GOT3 (cell line): Measurements from ENCODE around the gene TDRD6.
"Not testable (repeated sequence)": the region's sequence is repeated elsewhere in the genome, so short reads cannot be mapped to it uniquely, and the experiment has no call there.

Source experiments
- DNase-seq: peaks from one replicate; lab custom pipeline; 2025; ENCODE audit warnings: mixed read lengths; lab: John Stamatoyannopoulos, UW

TDRD6 gene, protein sequence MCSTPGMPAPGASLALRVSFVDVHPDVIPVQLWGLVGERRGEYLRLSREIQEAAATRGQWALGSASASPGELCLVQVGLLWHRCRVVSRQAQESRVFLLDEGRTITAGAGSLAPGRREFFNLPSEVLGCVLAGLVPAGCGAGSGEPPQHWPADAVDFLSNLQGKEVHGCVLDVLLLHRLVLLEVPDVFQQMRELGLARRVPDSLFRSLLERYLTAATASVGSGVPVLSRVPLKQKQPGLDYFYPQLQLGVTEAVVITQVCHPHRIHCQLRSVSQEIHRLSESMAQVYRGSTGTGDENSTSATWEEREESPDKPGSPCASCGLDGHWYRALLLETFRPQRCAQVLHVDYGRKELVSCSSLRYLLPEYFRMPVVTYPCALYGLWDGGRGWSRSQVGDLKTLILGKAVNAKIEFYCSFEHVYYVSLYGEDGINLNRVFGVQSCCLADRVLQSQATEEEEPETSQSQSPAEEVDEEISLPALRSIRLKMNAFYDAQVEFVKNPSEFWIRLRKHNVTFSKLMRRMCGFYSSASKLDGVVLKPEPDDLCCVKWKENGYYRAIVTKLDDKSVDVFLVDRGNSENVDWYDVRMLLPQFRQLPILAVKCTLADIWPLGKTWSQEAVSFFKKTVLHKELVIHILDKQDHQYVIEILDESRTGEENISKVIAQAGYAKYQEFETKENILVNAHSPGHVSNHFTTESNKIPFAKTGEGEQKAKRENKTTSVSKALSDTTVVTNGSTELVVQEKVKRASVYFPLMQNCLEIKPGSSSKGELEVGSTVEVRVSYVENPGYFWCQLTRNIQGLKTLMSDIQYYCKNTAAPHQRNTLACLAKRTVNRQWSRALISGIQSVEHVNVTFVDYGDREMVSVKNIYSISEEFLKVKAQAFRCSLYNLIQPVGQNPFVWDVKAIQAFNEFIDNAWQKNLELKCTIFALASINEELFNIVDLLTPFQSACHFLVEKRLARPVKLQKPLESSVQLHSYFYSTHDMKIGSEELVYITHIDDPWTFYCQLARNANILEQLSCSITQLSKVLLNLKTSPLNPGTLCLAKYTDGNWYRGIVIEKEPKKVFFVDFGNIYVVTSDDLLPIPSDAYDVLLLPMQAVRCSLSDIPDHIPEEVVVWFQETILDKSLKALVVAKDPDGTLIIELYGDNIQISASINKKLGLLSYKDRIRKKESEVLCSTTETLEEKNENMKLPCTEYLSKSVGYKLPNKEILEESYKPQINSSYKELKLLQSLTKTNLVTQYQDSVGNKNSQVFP (N-terminal part only)

DNA sequence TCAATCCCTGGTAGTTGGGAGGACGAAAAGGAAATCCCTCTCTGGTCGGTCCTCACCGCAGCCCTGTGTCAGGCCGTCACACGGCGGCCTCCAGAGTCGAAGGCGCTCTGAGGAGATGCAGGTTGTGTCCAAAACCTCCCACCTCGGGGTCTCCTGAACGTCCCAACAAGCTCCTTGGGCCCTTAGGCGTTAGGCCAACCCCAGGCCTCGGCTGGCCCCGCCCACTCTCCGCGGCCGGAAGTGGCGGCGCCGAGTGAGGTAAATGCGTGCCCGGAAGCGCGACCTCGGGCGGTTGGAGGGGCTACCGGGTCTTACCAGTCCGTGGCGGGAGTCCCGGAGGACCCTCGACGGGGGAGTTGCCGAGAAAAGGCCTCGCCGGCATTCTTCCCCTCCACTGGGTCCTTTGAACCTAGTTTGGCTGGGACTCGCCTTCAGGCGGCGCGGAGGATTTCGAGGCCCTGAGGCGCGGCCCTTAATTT, at the start of gene TDRD6:
TSS of gene TDRD6 (plus strand) at position 267 of the 479 bp plus-strand sequence. CDS start 244 bp downstream, outside the sequence.
- no peak for DNase-seq

DNA sequence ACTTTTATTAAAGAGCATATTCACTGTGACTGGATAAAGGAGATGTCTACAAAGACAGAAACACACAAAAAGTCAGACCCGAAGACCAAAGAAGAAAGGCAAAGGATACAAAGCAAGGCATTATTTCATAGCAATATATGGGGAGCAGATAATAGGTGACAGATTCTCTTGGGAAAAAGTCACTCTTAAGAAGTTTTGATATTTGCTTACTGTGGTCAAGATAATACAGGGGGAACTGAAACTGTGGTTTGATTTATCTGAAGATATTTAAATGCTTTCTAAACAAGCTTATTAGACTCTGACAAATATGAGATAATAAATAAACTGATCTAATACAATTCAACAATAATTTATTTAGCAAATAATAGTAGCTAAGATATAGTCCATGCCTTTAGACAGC, 49.8 kb upstream of the TDRD6 start:
- DNase-seq = no peak

DNA sequence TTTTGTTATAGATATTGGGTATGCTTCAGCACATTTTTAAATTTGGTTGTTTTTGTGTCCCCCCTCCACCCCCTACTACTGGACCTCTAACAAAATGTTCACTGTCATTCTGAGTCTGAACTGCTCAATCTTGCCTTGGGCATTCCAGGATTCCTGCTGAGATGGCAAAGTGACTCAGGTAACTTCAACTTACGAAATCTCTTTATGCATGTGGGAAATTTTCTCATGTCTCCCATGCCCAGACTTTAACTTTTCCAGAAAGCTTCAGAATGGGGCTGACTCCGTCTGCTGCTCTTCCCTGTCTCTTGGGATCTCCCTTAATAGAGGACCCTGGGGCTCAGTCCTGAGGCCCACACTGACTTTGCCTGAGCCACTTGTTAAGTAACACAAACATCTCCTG, 49.0 kb upstream of the TDRD6 start:
- DNase-seq = no peak

DNA sequence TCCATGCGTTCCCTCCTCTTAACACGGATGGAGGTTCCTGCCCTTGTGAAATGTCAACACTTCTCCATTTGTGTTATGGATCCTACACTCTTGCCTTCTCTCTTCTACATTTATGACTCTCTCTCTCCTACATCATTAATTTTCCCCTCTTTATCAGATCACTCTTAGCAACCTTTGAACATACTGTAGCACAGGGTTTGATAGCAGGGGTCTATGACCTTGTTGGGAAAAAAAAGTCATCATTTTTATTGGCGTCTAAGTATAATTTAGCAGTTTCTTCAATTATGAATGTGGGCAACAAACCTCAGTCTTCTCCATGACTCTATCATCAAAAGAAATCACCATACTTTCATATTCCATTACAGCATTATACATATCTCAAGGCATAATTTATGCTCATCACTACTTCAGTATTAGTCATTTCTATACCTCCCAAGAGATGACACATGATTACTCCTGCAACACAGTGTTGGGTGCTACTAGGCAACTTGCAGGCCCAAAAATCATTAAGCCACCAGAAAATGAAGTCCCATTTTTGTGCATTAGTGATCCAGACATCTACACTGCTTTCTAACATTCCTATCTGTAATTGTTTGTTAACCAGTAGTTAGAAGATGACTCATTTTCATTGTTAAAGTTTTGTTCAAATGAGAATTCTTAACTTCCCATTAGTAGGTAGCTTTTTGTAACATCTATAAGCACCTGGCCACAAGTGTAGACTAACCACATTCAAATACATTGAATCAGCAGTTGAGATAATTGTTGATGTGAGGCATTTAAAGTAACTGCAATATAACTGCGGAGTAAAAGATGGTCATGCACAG, 44.5 kb upstream of the TDRD6 start:
- no peak for DNase-seq

DNA sequence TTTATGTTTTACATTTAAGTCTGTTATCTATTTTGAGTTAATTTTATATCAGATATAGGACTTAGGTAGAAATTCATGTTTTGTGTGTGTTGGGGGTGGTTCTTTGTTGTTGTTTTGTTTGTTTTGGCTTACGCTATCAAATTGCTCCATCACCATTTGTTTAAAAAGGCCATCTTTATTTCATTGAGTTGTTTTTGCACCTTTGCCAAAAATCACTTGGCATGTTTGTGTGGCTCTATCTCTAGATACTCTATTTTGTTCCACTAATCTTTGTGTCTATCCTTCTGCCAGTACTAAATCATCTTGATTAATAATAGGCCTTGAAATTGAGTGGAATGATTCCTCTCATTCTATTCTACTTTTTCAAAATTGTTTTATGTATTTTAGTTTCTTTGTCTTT, 42.4 kb upstream of the TDRD6 start:
- no peak for DNase-seq

DNA sequence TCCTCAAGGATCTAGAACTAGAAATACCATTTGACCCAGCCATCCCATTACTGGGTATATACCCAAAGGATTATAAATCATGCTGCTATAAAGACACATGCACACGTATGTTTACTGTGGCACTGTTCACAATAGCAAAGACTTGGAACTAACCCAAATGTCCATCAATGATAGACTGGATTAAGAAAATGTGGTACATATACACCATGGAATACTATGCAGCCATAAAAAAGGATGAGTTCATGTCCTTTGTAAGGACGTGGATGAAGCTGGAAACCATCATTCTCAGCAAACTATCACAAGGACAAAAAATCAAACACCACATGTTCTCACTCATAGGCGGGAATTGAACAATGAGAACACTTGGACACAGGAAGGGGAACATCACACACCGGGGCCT, 39.6 kb upstream of the TDRD6 start:
- not testable (repeated sequence) for DNase-seq

DNA sequence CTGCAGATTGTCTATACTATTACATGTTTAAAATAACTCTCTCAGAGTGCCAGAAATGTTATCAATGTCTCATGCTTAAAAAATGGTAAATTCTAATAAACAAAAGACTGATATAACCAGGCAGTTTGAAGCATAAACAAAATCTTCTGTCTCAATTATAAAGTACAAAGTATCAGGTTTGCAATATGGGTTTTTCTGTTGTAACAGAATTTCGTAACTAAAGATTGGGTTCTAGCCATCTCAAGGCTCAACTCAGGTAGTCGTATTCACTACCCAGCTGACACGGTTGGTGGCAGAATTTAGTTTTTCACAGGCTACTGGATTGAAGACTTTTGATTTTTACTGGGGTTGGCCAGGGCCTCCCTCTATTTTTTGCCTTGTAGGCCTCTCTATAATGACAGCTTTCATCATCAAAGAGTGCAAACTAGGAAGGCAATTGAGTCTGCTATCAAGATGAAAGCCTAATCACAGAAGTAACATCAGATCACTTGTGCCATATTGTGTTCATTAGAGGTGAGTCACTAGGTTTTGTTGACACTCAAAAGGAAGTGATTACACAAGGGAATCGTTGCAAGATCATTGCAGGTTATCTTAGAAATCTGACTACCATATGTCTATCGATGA, 38.7 kb upstream of the TDRD6 start:
- no peak for DNase-seq

DNA sequence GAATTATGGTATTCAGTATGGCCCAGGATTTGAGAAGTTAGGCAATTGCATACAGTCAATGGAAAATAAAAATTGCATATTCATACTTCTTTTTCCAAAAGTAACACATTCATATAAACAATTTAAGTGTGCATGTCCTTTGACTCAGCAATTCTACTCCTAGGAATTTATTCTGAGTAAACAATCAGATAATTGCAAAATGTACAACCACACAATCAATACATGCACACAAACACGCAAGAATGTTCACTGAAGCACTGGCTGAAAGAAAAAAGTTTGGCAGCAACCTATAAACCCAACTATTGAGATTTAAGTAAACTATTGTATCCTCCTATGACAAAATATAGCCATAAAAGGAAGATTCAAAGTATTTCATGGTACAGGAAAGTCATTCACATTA, 36.7 kb upstream of the TDRD6 start:
- DNase-seq = no peak

DNA sequence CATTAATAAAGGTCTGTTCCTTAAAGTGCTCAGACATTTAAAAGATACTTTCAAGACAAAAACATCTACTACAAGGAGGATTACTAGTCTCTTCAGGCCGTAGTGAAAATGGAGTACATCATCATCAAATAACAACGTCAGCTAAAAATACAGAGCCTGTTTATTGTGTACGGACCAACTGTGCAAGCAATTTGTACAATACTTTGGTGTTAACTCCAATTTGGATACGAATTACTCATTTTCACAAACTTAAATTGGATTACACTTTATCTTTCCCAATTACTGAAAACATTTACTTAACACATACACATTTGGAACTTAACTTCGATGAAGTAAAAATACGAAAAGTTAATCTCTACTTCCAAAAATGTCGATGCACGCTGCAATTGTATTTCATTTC, 35.9 kb upstream of the TDRD6 start:
- DNase-seq = no peak

DNA sequence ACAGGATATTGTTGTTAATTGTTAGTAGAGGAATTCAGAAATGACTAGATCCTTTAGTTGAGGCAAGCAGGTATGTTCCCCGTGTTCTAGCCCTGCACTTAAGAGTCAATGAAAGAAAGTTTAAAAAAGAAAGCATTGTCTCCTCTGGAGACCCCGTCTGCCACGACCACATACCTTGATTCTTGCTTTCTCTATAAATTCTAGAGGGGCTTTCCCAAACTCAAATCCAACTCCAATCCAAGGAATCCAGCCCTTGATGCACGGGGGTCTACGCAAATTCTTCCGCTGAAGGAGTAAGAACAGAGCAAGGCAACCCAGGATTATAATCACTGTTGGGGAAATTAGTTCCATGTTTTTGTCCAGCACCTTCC, 35.5 kb upstream of the TDRD6 start:
- no peak for DNase-seq

DNA sequence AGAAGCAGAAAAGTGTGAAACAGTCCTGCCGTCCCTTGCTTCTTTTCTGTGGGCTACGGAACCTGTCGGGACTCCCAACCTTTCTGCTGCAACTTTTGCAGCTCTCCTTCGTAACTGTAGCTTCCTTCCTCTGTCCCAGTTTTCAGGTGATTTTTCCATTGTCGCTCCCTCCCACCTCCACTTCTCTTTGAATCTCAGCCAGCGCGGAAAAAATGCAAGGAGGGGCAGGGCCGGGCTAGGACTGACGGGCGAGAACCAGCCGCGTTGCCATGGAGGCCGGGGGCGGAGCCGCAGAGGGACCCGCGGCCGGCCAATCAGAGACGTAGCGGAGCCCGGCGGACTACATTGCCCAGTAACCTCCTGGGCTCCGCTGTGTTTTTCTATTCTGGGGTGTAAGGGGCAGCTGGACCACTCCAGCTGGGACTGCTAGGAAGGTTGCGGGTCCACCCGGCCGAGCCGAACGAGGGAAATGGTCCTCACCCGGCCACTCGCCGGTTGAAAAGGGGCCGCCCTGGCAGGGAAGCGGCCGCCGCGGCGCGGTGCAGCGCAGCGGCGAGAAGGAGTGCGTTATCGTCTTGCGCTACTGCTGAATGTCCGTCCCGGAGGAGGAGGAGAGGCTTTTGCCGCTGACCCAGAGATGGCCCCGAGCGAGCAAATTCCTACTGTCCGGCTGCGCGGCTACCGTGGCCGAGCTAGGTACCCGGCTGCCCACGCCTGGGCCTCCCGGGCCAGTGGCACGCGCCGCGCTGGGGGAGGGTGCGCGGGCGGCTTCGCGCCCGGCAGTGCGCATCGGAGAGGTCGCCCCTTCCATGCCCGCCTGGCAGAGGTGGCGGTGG, 34.9 kb upstream of the TDRD6 start, which contains the start of the genes CYP39A1 and SLC25A27:
TSS of gene CYP39A1 (minus strand) at position 216 of the 836 bp plus-strand sequence. CDS start 236 bp downstream, outside the sequence.
TSS of gene SLC25A27 (plus strand) at position 373 of the 836 bp plus-strand sequence. CDS start at position 591, 218 bp downstream.
- peak; percentile 72 for DNase-seq

DNA sequence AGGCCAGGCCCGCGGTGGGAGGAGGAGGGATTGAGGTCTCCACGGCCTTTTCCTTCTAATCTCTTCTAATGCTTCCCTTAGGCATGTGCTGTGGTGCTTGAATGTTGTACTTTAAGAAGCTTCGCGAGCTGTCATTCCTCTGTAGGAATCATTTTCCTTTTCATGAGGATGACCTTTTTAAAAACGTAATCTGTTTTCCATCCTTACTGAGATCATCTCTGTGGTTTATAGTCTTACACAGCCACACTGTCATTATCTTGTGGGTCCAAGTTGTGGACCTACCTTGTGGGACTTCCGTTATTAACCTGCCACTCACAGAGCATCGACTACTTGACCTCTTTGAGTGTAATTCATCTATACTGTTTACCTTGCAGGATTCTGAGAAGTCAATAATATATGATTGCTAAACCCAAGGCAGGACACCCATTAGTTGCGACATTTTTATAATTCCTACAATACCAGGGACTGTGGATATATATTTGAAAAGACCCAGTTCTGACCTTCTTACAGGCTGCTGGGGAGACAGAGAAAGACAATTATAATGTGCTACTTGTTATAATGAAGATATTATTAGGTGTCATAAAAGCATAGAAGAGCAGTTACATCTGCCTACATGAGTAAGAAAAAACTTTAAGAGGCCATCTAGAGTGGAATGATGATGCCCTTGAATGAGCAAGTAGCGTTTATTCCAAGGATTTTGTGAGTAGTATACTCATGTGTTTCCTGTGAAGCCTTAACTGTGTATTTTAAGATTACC, 34.1 kb upstream of the TDRD6 start:
- DNase-seq = no peak

DNA sequence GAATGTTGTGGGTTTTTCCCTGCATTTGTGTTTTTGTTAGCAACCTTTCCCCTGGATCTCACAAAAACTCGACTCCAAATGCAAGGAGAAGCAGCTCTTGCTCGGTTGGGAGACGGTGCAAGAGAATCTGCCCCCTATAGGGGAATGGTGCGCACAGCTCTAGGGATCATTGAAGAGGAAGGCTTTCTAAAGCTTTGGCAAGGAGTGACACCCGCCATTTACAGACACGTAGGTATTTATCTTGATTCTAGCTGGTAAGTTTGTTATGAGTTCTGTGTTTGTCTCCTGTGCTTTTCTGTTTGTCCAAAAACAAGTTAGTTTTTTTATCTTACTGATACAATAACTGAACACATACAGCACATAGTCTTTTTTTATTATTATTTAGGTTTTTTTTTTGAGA, 31.9 kb upstream of the TDRD6 start:
- DNase-seq = no peak

DNA sequence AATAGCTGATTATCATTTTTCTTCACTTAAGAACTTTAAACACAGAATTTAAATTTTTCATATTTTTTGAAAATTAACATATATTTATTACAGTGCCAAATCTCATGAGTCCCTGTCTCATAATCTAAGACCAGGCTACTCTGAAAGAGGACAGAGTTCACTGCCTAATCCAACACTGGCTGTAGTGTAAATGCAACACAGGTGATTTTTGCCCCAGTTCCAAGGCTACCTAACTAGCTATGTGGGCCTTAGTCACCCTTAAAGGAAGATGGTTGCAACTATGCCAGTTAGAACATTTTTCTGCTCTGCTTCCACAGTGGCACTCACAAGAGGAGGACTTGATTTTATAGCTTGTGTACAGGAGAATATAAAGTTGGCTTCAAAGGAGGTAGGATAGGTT, 30.0 kb upstream of the TDRD6 start:
- DNase-seq = no peak

DNA sequence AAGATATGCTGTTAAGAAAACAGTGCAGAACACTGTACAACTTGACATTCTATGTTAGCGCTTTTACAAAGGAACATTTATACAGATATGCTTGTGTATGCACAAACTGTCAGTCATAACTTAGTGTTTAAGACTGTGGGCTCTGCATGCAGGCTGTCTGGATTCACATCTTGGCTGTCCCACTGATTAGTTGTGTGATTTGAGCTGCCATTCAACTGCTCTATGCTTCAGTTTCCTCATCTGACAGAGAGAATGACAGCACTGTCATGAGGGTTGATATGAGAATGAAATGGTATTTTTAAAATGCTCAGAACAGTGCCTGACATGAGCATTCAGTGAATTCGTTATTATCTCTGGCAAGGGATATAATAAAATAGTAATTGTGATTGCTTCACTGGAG, 26.2 kb upstream of the TDRD6 start:
- DNase-seq = no peak

DNA sequence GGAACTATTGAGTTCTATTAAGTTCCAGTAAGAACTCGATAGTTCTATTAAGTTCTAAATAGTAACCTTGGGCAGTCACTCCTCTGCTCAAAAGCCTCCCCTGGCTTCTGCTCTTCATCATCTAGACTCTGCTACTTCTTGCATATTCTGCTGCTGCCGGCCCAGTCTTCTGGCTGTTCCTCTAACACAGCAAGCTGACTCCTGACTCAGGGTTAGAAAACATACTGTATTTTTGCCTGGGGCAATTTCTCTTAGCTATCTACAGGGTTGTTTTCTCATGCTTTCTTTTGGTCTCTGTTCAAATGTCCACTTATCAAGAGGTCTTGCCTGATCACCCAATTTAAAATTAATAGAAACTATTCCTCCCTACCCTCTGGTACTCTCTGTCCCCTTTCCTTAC, 20.3 kb upstream of the TDRD6 start:
- DNase-seq = no peak

DNA sequence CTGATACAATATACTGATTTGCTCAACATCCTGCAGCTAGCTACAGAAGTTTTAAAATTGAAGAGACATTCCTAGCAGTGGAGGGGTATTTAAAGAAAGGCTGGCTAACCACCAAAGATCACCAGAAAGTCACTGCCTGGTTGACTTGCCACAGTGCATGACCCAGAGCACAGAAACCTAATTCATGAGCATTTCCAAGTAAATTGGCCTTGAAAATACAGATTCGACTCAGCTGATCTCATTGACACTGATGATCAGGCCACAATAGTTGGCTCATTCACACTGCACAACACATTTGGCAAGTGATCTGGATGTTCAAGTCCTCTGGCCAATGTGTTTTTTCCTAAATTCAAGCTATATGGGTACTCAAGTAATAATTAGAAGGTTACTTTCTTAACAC, 13.3 kb upstream of the TDRD6 start:
- no peak for DNase-seq

DNA sequence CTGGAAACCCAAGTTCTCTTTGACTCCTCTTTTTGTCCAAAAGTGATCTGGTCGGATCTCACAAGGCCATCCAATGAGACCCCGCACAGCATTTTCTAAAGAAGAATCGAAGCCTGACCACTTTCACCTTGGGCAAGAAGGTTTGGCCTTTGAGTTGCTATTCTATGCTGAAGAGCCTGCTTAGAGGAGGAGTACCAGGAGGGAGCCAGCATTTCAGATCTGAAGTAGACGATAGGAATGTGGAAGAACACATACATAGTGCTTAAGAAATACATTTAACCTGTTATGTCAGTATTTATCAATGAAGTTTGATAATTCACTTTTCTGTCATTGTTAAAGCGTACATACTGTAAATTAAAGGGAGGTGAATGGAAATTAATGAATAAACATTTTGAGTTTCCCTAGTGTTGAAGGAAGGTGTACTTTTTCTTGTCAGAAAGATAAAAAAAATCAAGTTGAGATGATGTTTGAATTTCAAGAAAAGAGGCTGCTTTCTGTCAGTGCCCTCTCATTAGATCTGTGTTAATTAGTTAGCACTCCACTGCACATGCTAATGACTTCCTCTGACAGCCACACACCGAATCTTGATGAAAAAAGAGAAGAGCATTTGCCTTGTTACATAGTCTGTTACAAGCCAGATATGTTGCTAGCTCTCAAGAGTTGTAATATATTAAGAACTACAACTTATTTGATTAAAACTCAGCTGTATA, 10.9 kb upstream of the TDRD6 start:
- no peak for DNase-seq
